Activated gamma-delta T cell treated with anti-CD3 and anti-CD28 coated beads, Interleukin-2, amount 50 U/mL, for 16 hours (primary cell): ENCODE results near the gene TGFBRAP1.

Experiments
- DNase-seq: peaks from one replicate; pipeline ENCODE4 v3.0.0-alpha.2; 2020; ENCODE audit warnings: low read depth

TGFBRAP1 gene

GRCh38 chr2:105329561-105330495 is at the start of gene TGFBRAP1:
TSS of gene TGFBRAP1 (minus strand) at chr2:105329735. CDS start at chr2:105308301, 21,434 bp downstream.
- peak; percentile 7 for DNase-seq

GRCh38 chr2:105378921-105379383 is 49.4 kb upstream of the TGFBRAP1 start:
- no peak for DNase-seq

- no peak for DNase-seq
These were observed 48.8 kb upstream of the TGFBRAP1 start for GRCh38 chr2:105378276-105378840.

GRCh38 chr2:105377871-105378270 is 48.3 kb upstream of the TGFBRAP1 start:
- no peak for DNase-seq

GRCh38 chr2:105376789-105377240 is 47.3 kb upstream of the TGFBRAP1 start:
- DNase-seq, result no peak

GRCh38 chr2:105376010-105376409 is 46.5 kb upstream of the TGFBRAP1 start:
- DNase-seq, result no peak

- DNase-seq, result no peak
These were observed 45.5 kb upstream of the TGFBRAP1 start for GRCh38 chr2:105375001-105375561.

- no peak for DNase-seq
These were observed 44.4 kb upstream of the TGFBRAP1 start for GRCh38 chr2:105373895-105374401.

- DNase-seq, result no peak
These were observed 43.8 kb upstream of the TGFBRAP1 start for GRCh38 chr2:105373344-105373781.

- no peak for DNase-seq
These were observed 42.3 kb upstream of the TGFBRAP1 start for GRCh38 chr2:105371810-105372209.

GRCh38 chr2:105371156-105371555 is 41.6 kb upstream of the TGFBRAP1 start:
- DNase-seq, result no peak

- DNase-seq, result peak; percentile 71
These were observed 40.5 kb upstream of the TGFBRAP1 start for GRCh38 chr2:105369777-105370690.

GRCh38 chr2:105368759-105369408 is 39.3 kb upstream of the TGFBRAP1 start:
- no peak for DNase-seq

GRCh38 chr2:105365206-105365605 is 35.7 kb upstream of the TGFBRAP1 start:
- no peak for DNase-seq

GRCh38 chr2:105364436-105365139 is 35.1 kb upstream of the TGFBRAP1 start:
- DNase-seq, result no peak

- DNase-seq, result no peak
These were observed 33.5 kb upstream of the TGFBRAP1 start for GRCh38 chr2:105362862-105363591.

GRCh38 chr2:105361102-105361889 is 31.8 kb upstream of the TGFBRAP1 start:
- no peak for DNase-seq

- no peak for DNase-seq
These were observed 29.1 kb upstream of the TGFBRAP1 start for GRCh38 chr2:105358593-105358992.

GRCh38 chr2:105357122-105357521 is 27.6 kb upstream of the TGFBRAP1 start:
- DNase-seq, result no peak
